HFFc6 (cell line): Measurements from ENCODE around the gene LENG9. TPM values are rescaled to one million over a fixed set of nuclear protein-coding genes. Genes with fewer than 3 reads are reported as not detected.

Source experiments
- DNase-seq: peaks from one replicate; pipeline ENCODE4 v3.0.0-alpha.2; 2018
- H3K27ac Mint-ChIP-seq: 2 replicates; pipeline ENCODE4 v1.8.0; 2020; ENCODE audit warnings: mild to moderate bottlenecking, mixed read lengths
- H3K27me3 Mint-ChIP-seq: 2 replicates; pipeline ENCODE4 v1.8.0; 2021; ENCODE audit warnings: mild to moderate bottlenecking, moderate library complexity, mixed read lengths; ENCODE audit not compliant: insufficient read depth
- H3K36me3 Mint-ChIP-seq: 2 replicates; pipeline ENCODE4 v1.8.0; 2021; ENCODE audit warnings: low read depth, mixed read lengths
- H3K4me1 Mint-ChIP-seq: 2 replicates; pipeline ENCODE4 v1.8.0; 2020; ENCODE audit warnings: low read depth, mixed read lengths
- H3K4me3 Mint-ChIP-seq: 2 replicates; pipeline ENCODE4 v1.8.0; 2020; ENCODE audit warnings: mild to moderate bottlenecking, moderate library complexity, mixed read lengths
- H3K9me3 Mint-ChIP-seq: 2 replicates; pipeline ENCODE4 v1.8.0; 2020; ENCODE audit warnings: mild to moderate bottlenecking, mixed read lengths
- CTCF ChIP-seq: fragments of 200-600 bp; sonication (generic); IDR thresholded peaks from 2 replicates; pipeline ENCODE4 v1.5.0; 2021; ENCODE audit warnings: antibody characterized with exemption, mild to moderate bottlenecking
- total RNA-seq, 6 experiments: library from RNA; stranded (reverse); fragmentation: NEBNext Ultra II Directional; extraction: Animal tissue kit (Norgen Biotek cat#: 25700); gene quantifications; 2 replicates in 1 of 6; 3 replicates in 5 of 6; pipeline ENCODE4 v1.2.3, GENCODE V29; 2021

Gene LENG9
- total RNA-seq, 6 experiments from 2014 or later, result 3.0 to 4.0 (median 3.6) TPM

- H3K36me3 Mint-ChIP-seq, result no peaks in the 10 kb centered on the region
- H3K27me3 Mint-ChIP-seq, result peaks cover 19% of the 10 kb centered on the region
Measured at GRCh38 chr19:54430306-54431254, 33.0 kb downstream of the LENG9 start.

GRCh38 chr19:54429545-54430227 is 33.9 kb downstream of the LENG9 start:
- no peak for TF ChIP-seq CTCF
- no peaks in the 10 kb centered on the region for H3K4me1 Mint-ChIP-seq
- no peaks in the 10 kb centered on the region for H3K36me3 Mint-ChIP-seq
- H3K27me3 Mint-ChIP-seq, result peaks cover 17% of the 10 kb centered on the region; the same call in 1 of the 2 replicates
- H3K9me3 Mint-ChIP-seq, result no peaks in the 10 kb centered on the region
- no peak overlapping the region for H3K4me3 Mint-ChIP-seq
- no peak for DNase-seq
- no peak overlapping the region for H3K27ac Mint-ChIP-seq

More at GRCh38 chr19:54430306-54431254, 33.0 kb downstream of the LENG9 start:
- H3K27ac Mint-ChIP-seq, result no peak overlapping the region
- no peaks in the 10 kb centered on the region; the same call in 1 of the 2 replicates for H3K4me1 Mint-ChIP-seq
- peak; percentile 20; the same call in 1 of the 2 replicates for TF ChIP-seq CTCF
- no peaks in the 10 kb centered on the region for H3K9me3 Mint-ChIP-seq
- no peak for DNase-seq
- no peak overlapping the region for H3K4me3 Mint-ChIP-seq

GRCh38 chr19:54429176-54429495 is 34.4 kb downstream of the LENG9 start:
- no peak for DNase-seq
- no peak for TF ChIP-seq CTCF
- Mint-ChIP-seq H3K36me3 (no peaks in the 10 kb centered on the region), H3K27ac (no peak overlapping the region), H3K4me3 (no peak overlapping the region), H3K27me3 (peaks cover 17% of the 10 kb centered on the region; the same call in 1 of the 2 replicates), H3K4me1 (no peaks in the 10 kb centered on the region), H3K9me3 (no peaks in the 10 kb centered on the region)

- Mint-ChIP-seq H3K9me3 (no peaks in the 10 kb centered on the region), H3K27me3 (peaks cover 17% of the 10 kb centered on the region; the same call in 1 of the 2 replicates), H3K4me1 (no peaks in the 10 kb centered on the region), H3K27ac (no peak overlapping the region), H3K4me3 (no peak overlapping the region), H3K36me3 (no peaks in the 10 kb centered on the region)
- no peak for TF ChIP-seq CTCF
- DNase-seq, result no peak
Measured at GRCh38 chr19:54428323-54429175, 35.0 kb downstream of the LENG9 start.

- TF ChIP-seq CTCF, result no peak
- no peak overlapping the region for H3K4me3 Mint-ChIP-seq
- no peaks in the 10 kb centered on the region for H3K36me3 Mint-ChIP-seq
- no peaks in the 10 kb centered on the region for H3K4me1 Mint-ChIP-seq
- DNase-seq, result no peak
- H3K9me3 Mint-ChIP-seq, result no peaks in the 10 kb centered on the region
- H3K27me3 Mint-ChIP-seq, result peaks cover 18% of the 10 kb centered on the region; the same call in 1 of the 2 replicates
- no peak overlapping the region for H3K27ac Mint-ChIP-seq
Measured at GRCh38 chr19:54427586-54427985, 36.0 kb downstream of the LENG9 start.
